HepG2 (cell line): Measurements from ENCODE around the gene SLC9A8. TPM values are rescaled to one million over a fixed set of nuclear protein-coding genes. Genes with fewer than 3 reads are reported as not detected.

Source experiments
- ATF7 ChIP-seq, 2 experiments: fragments of 450-650 bp in 1 of 2; sonication (generic) in 1 of 2; formaldehyde crosslinking in 1 of 2; IDR thresholded peaks; 2 replicates each; pipeline versions ENCODE4 v1.4.0 to v1.6.1; 2016 to 2020; ENCODE audit warnings: antibody characterized with exemption in 1 of 2, mild to moderate bottlenecking in 1 of 2, missing genetic modification reagents in 1 of 2
- CAMTA2 ChIP-seq: sonication (generic); formaldehyde crosslinking; IDR thresholded peaks from 2 replicates; pipeline ENCODE4 v1.4.0; 2020; ENCODE audit warnings: mild to moderate bottlenecking, missing genetic modification reagents, borderline replicate concordance
- CBX1 ChIP-seq: IDR thresholded peaks from one replicate; pipeline ENCODE4 v1.6.1; 2016; ENCODE audit warnings: antibody characterized with exemption, low read depth
- EED ChIP-seq: sonication (generic); formaldehyde crosslinking; IDR thresholded peaks from 2 replicates; pipeline ENCODE4 v1.5.0; 2020; ENCODE audit warnings: mild to moderate bottlenecking, missing genetic modification reagents
- FOXA1 ChIP-seq, 2 experiments: fragments of 450-650 bp in 1 of 2; sonication (generic) in 1 of 2; formaldehyde crosslinking in 1 of 2; IDR thresholded peaks; 2 replicates each; pipeline versions ENCODE4 v1.4.0 to v1.6.1; 2016 to 2020; ENCODE audit warnings: missing genetic modification reagents in 1 of 2
- LCORL ChIP-seq, 2 experiments: fragments of 450-650 bp in 1 of 2; sonication (generic) in 1 of 2; formaldehyde crosslinking in 1 of 2; IDR thresholded peaks; 2 replicates each; pipeline versions ENCODE4 v1.5.0 to v1.6.1; 2017 to 2020; ENCODE audit warnings: antibody characterized with exemption in 1 of 2, missing genetic modification reagents in 1 of 2
- NFIB ChIP-seq: sonication (generic); formaldehyde crosslinking; IDR thresholded peaks from 2 replicates; pipeline ENCODE4 v1.9.0; 2021; ENCODE audit warnings: missing genetic modification reagents, mild to moderate bottlenecking, borderline replicate concordance
- NR2F2 ChIP-seq: IDR thresholded peaks from 2 replicates; pipeline ENCODE4 v1.6.1; 2012; ENCODE audit warnings: low read depth, inconsistent platforms, borderline replicate concordance
- NRL ChIP-seq: sonication (generic); formaldehyde crosslinking; IDR thresholded peaks from 2 replicates; pipeline ENCODE4 v1.5.0; 2020; ENCODE audit warnings: missing genetic modification reagents, mild to moderate bottlenecking, moderate library complexity, borderline replicate concordance
- PHF5A ChIP-seq: IDR thresholded peaks from one replicate; pipeline ENCODE4 v1.6.1; 2018; ENCODE audit warnings: low read depth, missing genetic modification reagents; ENCODE audit not compliant: unreplicated experiment
- RARA ChIP-seq: IDR thresholded peaks from 2 replicates; pipeline ENCODE4 v1.6.1; 2016; ENCODE audit warnings: missing genetic modification reagents, missing compliant biosample characterization
- SALL1 ChIP-seq: sonication (generic); formaldehyde crosslinking; IDR thresholded peaks from 2 replicates; pipeline ENCODE4 v1.8.0; 2022; ENCODE audit warnings: mild to moderate bottlenecking, missing genetic modification reagents
- SMAD3 ChIP-seq: sonication (generic); formaldehyde crosslinking; IDR thresholded peaks from 2 replicates; pipeline ENCODE4 v1.4.0; 2020; ENCODE audit warnings: missing genetic modification reagents
- WIZ ChIP-seq: sonication (generic); formaldehyde crosslinking; IDR thresholded peaks from 2 replicates; pipeline ENCODE4 v1.5.1; 2020; ENCODE audit warnings: mild to moderate bottlenecking, missing genetic modification reagents
- ZFAT ChIP-seq: sonication (generic); formaldehyde crosslinking; conservative IDR thresholded peaks from 2 replicates; pipeline ENCODE4 v1.8.1; 2023; ENCODE audit warnings: missing genetic modification reagents, inconsistent platforms
- ZFP36L2 ChIP-seq: sonication (generic); formaldehyde crosslinking; IDR thresholded peaks from 2 replicates; pipeline ENCODE4 v1.4.0; 2020; ENCODE audit warnings: missing genetic modification reagents
- ZNF10 ChIP-seq: sonication (generic); formaldehyde crosslinking; IDR thresholded peaks from 2 replicates; pipeline ENCODE4 v1.4.0; 2020; ENCODE audit warnings: mild to moderate bottlenecking, low read depth, missing genetic modification reagents, borderline replicate concordance
- ZNF563 ChIP-seq: sonication (generic); formaldehyde crosslinking; IDR thresholded peaks from 2 replicates; pipeline ENCODE4 v1.8.0; 2022; ENCODE audit warnings: mild to moderate bottlenecking, moderate library complexity, missing genetic modification reagents
- ZNF687 ChIP-seq: sonication (generic); formaldehyde crosslinking; IDR thresholded peaks from 2 replicates; pipeline ENCODE4 v1.5.1; 2020; ENCODE audit warnings: mild to moderate bottlenecking, missing genetic modification reagents, moderate library complexity
- ZNF777 ChIP-seq: sonication (generic); formaldehyde crosslinking; IDR thresholded peaks from 2 replicates; pipeline ENCODE4 v1.4.0; 2020; ENCODE audit warnings: missing genetic modification reagents
- polyA plus RNA-seq, 8 experiments: library from polyadenylated mRNA; depleted of rRNA in 3 of 8; stranded (reverse) in 7 of 8; unstranded in 1 of 8; fragments of >200 nt; fragmentation: Illumina TruSeq in 4 of 8; extraction: Trizol in 4 of 8; gene quantifications; 2 replicates each; pipeline versions ENCODE4 v1.2.1 to v1.2.3, GENCODE V29; 2011 to 2016; ENCODE audit warnings: low read depth in 4 of 8, missing spikeins in 1 of 8, mixed read lengths in 1 of 8; ENCODE audit not compliant: insufficient read depth in 1 of 8
- total RNA-seq, 5 experiments: library from RNA; depleted of rRNA; stranded (reverse); fragments of >200 nt; fragmentation: Illumina TruSeq; extraction: Trizol; gene quantifications; 2 replicates each; pipeline ENCODE4 v1.2.3, GENCODE V29; 2016; ENCODE audit warnings: low read depth in 1 of 5
- TF ChIP-seq, protein P1 (sequence below): sonication (generic); formaldehyde crosslinking; IDR thresholded peaks from 2 replicates; pipeline ENCODE4 v1.4.0; 2020; ENCODE audit warnings: mild to moderate bottlenecking, missing genetic modification reagents

SLC9A8 gene
- total and polyA plus RNA-seq, 2 of the 13 experiments (the other 11 are each of a cell fraction or from before 2014, with no cell fraction given): 4.1 to 7.4 TPM

DNA sequence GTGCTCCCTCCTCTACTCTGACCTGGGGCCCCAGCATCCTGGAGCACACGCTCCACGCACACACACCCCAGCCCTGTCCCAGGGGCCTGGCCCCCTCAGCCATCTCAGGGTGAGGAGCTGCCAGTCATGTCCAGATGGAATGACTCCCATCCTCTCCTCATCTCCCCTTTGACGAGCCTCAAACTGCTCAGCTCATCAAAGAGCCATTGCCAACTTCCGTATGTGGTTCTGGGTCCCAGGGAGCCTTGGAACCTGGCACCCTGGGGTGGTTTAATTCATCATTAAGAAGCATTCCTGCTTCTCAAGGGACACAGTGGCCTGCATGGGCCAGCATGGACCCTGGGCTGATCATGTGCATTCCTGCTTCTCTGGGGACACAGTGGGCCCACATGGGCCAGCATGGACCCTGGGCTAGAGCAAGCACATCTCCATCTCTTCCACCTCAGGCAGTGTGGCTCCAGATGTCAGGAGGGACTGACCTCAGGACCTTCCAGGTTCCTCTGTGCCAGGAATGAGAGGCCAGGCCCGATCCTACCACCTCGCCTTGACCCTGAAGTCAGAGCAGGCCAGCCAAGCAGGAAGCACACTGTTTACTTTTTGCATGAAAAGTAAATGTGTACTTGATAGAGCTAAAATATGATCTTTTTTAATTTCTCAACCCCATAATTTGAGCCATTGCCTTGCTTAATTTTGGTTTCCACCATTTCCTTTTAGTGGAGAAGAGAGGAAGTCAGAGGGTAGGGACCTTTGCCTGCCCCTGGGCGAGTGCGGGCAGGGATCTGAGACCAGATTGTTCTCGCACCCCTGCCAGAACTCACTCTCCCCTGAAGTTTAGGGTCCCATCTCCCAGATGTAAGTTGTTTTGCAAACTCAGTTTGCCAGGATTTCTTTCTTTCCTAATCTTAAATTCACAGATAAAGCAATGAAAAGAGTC is 76.6 kb downstream of the SLC9A8 start (continued):
- TF ChIP-seq ZNF687 (CRISPR knock-in tag) (0 out of 2 replicates have a peak, but pooled peaks have one; percentile 8), NR2F2 (no peak), SMAD3 (no peak), CAMTA2 (CRISPR knock-in tag) (peak; percentile 56; the same call in 1 of the 2 replicates), RARA (CRISPR knock-in tag) (peak; percentile 37; the same call in 1 of the 2 replicates), WIZ (CRISPR knock-in tag) (no peak), ZFAT (CRISPR knock-in tag) (no peak), SALL1 (peak; percentile 61), EED (CRISPR knock-in tag) (0 out of 2 replicates have a peak, but pooled peaks have one; percentile 43), ZFP36L2 (CRISPR knock-in tag) (no peak), PHF5A (no peak), FOXA1 (IDR thresholded peaks at IDR 0.05) (no peak), FOXA1 (CRISPR knock-in tag; IDR thresholded peaks at IDR 0.05) (peak; percentile 33; the same call in 1 of the 2 replicates), LCORL (IDR thresholded peaks at IDR 0.05) (no peak), LCORL (CRISPR knock-in tag; IDR thresholded peaks at IDR 0.05) (0 out of 2 replicates have a peak, but pooled peaks have one; percentile 20), NFIB (CRISPR knock-in tag) (no peak), ATF7 (IDR thresholded peaks at IDR 0.05) (no peak), ATF7 (CRISPR knock-in tag; IDR thresholded peaks at IDR 0.05) (no peak), NRL (CRISPR knock-in tag) (0 out of 2 replicates have a peak, but pooled peaks have one; percentile 69), ZNF777 (CRISPR knock-in tag) (peak; percentile 21; the same call in 1 of the 2 replicates), ZNF10 (CRISPR knock-in tag) (no peak), CBX1 (no peak), ZNF563 (no peak)
- TF ChIP-seq, protein P1, sequence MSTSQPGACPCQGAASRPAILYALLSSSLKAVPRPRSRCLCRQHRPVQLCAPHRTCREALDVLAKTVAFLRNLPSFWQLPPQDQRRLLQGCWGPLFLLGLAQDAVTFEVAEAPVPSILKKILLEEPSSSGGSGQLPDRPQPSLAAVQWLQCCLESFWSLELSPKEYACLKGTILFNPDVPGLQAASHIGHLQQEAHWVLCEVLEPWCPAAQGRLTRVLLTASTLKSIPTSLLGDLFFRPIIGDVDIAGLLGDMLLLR (CRISPR knock-in tag): peak; percentile 33
